GM18499 (cell line): ENCODE measurements around the gene PCSK6.
"Not testable (repeated sequence)": the region's sequence is repeated elsewhere in the genome, so short reads cannot be mapped to it uniquely, and the experiment has no call there.

Experiments
- ATAC-seq: cut with Tn5 transposase; IDR thresholded peaks from one replicate; pipeline ENCODE4 v1.9.1; 2021; ENCODE audit warnings: moderate number of reproducible peaks; ENCODE audit not compliant: insufficient read depth, unreplicated experiment

The PCSK6 gene

GRCh38 chr15:101410612-101411011 is 78.9 kb downstream of the PCSK6 start:
- ATAC-seq: no peak

- no peak for ATAC-seq
These were observed 79.9 kb downstream of the PCSK6 start for GRCh38 chr15:101409621-101410020.

GRCh38 chr15:101407966-101408775 is 81.3 kb downstream of the PCSK6 start:
- no peak for ATAC-seq

GRCh38 chr15:101407439-101407838 is 82.1 kb downstream of the PCSK6 start:
- ATAC-seq: peak; percentile 98

GRCh38 chr15:101406526-101407195 is 82.8 kb downstream of the PCSK6 start:
- ATAC-seq: no peak

- ATAC-seq: no peak
These were observed 83.5 kb downstream of the PCSK6 start for GRCh38 chr15:101406036-101406435.

- no peak for ATAC-seq
These were observed 85.3 kb downstream of the PCSK6 start for GRCh38 chr15:101404245-101404644.

- not testable (repeated sequence) for ATAC-seq
These were observed 86.6 kb downstream of the PCSK6 start for GRCh38 chr15:101402883-101403282.

- ATAC-seq: no peak
These were observed 88.2 kb downstream of the PCSK6 start for GRCh38 chr15:101401286-101401685.

- no peak for ATAC-seq
These were observed 90.1 kb downstream of the PCSK6 start for GRCh38 chr15:101399431-101399830.

GRCh38 chr15:101398247-101398646 is 91.3 kb downstream of the PCSK6 start:
- ATAC-seq: no peak

GRCh38 chr15:101397521-101398003 is 91.9 kb downstream of the PCSK6 start:
- no peak for ATAC-seq

GRCh38 chr15:101396484-101397261 is 92.8 kb downstream of the PCSK6 start:
- no peak for ATAC-seq

GRCh38 chr15:101394654-101395053 is 94.9 kb downstream of the PCSK6 start:
- ATAC-seq: no peak

GRCh38 chr15:101394056-101394630 is 95.4 kb downstream of the PCSK6 start:
- ATAC-seq: no peak

GRCh38 chr15:101393172-101393571 is 96.3 kb downstream of the PCSK6 start:
- ATAC-seq: no peak

GRCh38 chr15:101391981-101392640 is 97.4 kb downstream of the PCSK6 start:
- ATAC-seq: no peak

- ATAC-seq: no peak
These were observed 98.1 kb downstream of the PCSK6 start for GRCh38 chr15:101391431-101391830.

- ATAC-seq: no peak
These were observed 99.0 kb downstream of the PCSK6 start for GRCh38 chr15:101390462-101390861.

GRCh38 chr15:101390060-101390459 is 99.4 kb downstream of the PCSK6 start:
- ATAC-seq: no peak
